GM18861 (cell line): ENCODE data around the gene SLC6A8.
"Not testable (repeated sequence)": the region's sequence is repeated elsewhere in the genome, so short reads cannot be mapped to it uniquely, and the experiment has no call there.

Experiments
- ATAC-seq: cut with Tn5 transposase; IDR thresholded peaks from one replicate; pipeline ENCODE4 v1.9.1; 2021; ENCODE audit not compliant: unreplicated experiment

The SLC6A8 gene

DNA sequence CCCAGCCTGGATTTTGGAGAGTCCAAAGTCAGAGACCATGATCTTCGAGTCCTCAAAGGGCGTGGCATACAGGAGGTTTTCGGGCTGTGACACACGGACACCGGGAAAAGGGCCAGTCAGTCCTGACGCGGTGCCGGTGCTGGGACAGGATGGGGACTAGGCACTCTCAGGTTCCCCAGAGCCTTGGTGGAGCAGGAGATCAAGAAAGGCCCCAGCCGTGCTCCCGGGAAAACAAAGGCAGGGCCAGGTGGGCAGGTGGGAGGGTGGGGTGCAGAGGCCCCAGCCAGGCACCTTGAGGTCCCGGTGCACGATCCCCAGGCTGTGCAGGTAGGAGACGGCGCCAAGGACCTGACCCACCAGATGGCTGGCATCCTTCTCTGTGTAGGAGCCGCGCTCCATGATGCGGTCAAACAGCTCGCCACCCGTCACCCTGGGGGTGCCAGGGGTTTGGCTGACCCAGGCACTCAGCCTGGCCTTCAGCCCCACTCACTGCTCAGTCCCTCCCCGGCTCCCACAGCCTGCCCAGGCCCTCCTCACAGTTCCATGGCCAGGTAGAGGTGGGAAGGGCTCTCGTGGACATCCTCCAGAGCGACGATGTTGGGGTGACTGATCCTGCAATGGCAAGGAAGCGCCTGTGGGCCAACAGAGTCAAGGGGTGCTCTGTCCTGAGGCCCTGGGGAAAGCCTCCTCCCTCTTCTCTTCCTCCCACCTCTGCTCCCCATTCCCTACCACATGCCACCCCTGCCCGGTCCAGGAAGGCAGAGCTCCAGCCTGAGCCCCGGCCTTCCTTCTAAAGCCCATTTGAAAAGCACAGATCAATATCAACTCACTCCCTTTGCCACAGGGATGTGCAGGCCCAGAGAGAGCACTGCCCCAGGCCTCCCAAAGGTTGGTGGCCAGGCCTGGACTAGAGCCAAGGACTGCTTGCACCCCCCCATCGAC, 15.9 kb upstream of the SLC6A8 start:
- ATAC-seq, result no peak

DNA sequence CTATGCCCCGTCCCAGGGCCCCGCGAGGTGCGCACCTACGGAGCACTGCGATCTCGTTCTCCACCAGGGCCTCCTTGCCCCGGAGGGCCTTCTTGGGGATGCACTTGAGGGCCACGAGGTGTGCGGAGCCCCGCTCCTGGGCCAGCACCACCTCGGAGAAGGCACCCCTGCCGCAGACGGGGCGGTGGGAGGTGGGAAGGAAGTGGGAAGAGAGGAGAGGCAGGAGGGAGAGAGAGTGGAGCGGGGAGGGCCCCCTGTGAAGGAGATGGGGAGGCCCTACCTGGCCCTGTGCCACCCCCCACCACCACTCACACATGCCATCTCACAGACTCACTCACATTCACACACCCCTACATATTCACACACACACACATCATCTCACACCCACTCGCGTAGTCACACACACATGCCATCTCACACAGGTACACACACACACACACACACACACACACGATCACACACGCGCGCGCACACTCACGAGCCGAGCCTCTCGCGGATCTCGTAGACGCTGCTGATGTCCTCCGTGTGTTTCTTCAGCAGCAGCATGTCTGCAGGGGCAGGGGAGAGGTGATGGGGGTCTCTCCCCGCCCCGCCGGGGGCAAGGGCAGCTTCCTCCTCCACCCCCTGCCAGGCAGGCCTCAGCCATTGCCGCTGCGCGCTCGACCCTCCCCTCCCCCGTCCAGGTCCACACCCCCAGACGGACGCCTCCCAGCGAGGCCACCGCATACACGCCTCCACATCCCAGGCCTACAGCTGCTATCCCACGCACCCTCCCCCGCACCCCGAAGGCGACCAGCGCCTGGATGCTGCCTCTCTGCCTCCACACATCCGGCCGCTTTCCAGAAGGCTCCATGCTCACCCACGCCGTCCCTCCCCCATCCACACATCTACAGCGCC, 14.9 kb upstream of the SLC6A8 start:
- no peak for ATAC-seq

DNA sequence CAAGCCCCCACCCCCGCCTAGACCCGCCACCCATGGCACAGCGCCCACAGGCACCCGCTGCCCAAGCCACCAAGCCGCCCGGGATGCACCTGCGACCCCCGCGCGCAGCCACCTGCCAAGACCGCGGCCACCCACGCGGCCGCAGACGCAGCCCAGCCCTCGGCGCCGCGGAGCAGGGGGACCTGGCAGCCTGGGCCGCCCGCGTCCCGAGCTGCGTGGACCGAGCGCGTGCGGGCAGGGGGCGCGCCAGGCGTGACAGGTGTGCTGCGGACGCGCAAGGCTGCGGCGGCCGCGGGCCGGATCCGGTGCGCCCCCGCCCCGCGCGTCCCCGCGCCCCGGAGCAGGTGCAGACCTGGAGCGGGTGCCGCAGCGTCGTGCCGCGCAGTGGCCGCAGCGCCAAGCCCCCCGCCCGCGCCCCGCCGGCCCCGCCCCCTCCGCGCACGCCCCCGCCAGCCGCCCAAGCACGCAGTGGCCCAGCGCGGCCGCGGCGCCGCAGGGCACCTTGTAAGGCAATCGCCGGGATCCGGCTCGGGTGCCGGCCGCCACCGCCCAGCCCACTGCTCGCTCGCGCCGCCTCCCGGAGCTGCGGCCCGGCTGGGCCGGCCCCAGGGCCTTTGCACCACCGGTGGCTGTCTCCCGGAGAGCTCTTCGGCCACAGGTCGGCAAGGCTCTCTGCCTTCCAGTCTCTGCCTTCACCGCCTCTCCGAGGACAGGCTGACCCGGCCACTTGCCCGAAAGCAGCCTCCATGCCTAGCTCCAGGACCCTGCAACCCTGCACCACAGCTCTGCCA, 14.1 kb upstream of the SLC6A8 start, which contains the start of gene PNCK:
Gene PNCK (minus strand): TSS at position 386 of the 791 bp plus-strand sequence. CDS start 737 bp downstream, outside the sequence.
- no peak for ATAC-seq

DNA sequence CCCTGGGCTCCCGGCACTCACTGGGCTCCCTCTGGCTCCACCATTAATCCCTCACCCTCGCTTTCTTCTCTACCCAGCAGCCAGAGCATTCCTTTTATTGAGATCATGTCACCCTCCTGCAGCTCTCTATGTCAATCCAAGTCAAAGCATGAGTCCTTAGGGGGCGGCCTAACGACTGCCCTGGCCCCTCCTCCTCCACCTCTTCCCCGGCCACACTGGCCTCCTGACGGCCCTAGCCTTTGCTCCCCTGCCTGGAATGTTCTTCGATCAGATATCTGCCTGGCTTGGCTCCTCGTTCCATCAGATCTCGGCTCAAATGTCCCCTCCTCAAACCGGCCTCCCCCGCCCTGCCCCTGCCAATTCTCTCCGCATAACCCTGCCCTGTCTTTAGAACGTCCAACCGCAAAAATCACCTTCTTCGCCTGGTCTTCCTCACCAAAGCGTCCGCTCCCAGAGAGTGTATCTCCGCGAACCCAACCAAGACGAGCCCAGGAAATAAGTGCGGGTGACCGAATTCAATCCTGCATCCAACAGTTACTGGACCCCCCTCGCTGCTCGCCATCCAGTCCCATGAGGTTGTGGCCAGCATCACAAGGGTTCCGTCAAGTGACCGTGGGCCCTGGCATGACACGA, 13.4 kb upstream of the SLC6A8 start:
- ATAC-seq, result no peak

DNA sequence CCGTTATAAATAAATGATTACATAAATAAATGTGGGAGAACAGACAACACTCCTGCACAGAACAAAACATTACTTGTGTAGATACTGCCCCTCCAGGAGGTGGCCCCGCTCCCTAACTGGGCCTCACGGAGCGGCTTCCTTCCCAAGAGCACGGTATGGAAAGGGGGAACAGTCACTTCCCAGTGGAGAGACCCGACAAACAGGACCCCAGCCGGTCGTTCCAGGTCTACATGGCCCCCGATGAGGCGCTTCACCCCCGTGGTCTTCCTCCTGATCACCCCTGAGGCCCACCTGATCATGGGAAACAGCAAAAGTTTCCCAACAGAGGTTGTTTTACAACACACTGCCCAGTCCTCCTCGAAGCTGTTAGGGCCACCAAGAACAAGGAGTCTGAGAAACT, 6.6 kb upstream of the SLC6A8 start:
- ATAC-seq, result no peak

DNA sequence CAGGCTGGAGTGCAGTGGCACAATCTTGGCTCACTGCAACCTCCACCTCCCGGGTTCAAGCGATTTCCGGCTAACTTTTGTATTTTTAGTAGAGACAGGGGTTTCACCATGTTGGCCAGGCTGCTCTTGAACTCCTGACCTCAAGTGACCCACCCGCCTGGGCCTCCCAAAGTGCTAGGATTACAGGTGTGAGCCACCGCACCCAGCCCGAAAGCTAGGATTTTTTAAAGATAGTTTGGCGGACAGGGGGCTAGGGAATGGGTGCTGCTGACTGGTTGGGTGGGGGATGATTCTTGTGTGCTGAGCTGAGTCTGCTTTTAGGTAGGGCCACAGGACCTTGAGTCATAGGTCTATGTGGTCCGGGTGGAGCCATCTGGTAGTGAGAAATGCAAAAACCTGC, 4.2 kb upstream of the SLC6A8 start:
- not testable (repeated sequence) for ATAC-seq

DNA sequence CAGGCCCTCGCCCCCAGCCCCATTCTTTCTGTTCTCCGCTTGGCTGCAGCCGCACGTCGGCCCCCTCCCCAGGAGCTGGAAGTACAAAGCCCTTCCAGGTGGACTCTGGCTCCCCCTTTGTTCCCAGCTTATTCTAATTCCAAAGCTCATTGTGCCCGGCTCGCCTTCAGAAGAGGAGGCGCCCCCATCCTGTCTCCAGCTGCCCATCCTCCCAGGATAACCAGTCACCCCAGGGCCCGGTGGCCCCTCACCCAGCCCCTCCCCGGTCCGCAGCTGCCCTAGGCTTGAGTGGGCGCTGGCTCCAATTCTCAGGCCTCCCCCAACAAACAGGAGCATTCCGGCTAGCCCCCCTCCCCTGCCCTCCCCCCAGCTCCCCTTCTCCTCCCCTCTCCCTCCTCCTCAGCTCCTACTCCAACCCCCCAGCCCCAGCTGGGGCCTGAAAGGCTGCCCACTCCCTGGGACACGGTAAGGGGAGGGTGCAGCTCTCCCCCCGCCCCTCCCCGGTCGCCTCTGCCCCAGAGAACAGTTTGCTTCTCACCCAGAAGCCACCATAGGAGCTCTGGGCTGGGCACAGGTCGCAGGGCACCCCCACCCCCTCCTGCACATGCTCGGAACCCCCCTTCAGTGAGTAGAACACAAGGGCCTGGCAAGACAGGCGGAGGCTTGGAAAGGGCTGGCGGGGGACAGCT, 3.1 kb upstream of the SLC6A8 start:
- ATAC-seq, result no peak

DNA sequence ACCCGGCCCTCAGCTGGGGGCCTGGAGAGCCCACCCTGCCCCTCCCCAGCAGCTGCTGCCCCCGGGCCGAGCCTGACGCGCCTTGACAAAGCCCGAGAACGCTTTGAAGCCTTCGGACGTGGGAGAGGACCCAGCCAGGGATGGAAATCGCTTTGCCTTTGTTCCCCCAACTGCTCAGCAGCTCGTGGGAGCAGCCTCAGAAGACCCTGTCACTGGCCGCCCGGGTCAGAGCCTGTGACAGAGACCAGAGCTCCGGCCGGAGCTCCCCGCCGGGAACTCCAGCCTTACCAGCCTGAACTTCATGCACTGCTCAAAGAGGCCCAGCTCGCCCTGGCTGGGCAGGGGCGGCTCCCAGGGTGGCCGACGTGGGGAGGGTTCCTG, 2.6 kb upstream of the SLC6A8 start:
- no peak for ATAC-seq

DNA sequence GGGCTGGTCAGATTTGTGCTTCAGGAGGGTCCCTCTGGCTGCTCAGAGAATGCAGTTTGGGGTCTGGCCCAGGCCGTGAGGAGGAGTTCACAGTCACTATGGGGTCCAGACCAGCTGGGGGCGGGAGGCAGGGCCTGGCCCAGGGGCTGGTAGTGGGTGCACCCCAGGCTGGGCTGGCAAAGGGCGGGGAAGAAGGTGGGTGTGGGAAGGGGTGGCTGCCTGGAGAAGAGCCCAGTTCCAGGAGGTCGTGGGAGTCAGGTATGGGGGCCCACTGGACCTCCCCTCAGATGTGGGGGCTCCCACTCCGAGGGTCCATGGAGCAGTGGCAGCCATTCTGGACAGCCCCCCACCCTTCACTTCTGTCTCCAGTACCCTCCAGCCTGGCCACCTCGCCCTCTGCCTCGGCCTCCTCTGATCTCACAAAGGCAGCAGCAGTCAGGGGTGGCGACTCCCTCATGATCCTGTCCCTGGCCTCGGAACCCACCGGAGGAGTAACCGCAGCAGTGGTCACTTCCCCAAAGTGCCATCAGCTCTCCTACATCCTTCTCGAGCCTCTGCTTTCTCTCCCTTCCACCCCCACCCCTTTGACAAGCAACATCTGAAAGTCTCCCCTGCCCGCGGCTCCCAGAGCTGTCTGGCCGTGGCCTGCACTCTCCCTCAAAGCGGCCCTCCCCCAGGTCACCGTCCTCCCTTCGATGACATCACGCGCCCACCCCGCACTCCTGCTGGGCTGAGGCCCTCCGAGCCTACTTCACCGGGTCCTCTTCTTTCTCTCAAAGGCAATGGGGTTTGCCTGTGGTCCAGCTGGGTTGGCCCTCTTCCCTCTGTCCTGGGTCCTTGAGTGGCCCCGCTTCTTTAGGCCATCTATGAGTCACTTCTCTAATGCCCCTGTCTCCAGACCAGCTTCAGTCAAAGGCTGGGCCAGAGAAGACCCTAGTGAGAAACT, 1.7 kb upstream of the SLC6A8 start:
- no peak for ATAC-seq

DNA sequence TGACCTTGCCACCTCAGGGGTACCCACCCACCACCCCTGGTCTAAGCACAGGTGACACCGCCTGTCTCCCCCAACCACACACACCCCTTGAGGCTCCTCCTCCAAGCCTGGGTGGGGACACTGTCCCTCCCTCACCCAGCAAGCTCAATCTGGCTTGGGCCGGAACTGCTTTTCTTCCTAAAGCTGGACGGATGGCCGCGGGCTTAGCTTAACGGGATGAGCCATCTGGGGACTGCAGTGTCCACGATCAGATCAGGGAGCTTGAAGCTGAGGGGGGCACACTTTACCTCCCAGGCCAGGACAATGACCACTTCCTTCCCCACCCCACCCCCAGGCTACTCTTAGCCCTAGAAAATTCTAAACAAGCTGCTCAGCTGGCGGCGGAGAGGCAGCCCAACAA, 1.0 kb upstream of the SLC6A8 start:
- no peak for ATAC-seq

DNA sequence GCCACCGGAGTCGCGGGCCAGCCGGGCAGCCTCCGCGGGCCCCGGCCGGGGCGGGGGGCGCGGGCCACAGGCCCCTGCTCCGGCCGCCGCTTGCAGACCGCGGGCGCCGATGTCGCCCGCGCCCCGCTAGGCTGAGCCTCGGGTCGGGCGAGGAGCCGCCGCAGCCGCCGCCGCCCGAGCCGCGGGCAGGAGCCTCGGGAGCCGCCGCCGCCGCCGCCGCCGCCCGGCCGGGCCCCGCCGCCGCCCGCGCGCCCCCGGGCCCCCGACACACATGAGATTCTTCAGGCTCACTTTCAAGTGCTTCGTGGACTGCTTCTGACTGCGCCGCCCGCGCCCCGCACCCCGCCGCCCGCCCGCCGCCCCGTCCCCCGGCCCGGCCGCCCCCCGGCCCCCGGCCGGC, 345 bp downstream of the SLC6A8 start:
- no peak for ATAC-seq

DNA sequence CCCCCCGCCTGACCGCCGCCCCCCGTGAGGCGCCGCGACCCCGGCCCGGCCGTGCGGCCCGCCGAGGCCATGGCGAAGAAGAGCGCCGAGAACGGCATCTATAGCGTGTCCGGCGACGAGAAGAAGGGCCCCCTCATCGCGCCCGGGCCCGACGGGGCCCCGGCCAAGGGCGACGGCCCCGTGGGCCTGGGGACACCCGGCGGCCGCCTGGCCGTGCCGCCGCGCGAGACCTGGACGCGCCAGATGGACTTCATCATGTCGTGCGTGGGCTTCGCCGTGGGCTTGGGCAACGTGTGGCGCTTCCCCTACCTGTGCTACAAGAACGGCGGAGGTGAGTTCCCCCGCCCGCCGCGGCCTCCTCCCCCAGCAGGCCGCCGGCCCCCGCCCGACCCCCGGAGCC, 780 bp downstream of the SLC6A8 start:
- ATAC-seq, result no peak

DNA sequence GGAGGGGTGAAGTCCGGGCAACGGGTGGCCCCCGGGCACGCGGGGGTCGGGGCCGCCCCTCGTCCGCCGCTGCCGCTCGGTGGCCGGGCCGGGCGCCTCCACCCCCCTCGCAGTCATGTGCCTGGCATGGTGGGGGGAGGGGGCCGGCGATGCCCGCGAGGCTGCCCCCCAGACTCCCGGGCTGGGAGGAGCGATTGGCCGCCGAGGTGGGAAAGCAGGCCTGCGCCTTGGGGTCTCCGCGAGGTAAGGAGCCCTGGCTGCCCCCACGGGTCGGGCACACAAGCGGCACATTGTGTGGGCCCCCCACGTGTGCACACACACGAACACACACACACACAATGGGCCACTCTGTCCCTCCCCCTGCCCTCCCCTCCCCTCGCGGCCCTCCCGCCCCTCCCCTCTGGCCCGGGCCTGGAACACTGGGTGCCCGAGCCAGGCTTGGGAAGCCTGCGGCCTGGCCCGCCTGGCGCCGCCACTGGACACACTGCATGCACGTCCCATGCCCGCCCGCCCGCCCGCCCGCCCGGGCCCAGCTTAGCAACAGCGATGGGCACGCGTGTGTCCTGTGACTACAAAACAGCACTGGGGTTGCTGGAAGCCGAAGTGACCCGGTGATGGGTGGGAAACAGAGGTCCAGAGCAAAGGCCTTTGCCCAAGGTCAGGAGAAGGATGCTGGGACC, 1.3 kb downstream of the SLC6A8 start:
- no peak for ATAC-seq

DNA sequence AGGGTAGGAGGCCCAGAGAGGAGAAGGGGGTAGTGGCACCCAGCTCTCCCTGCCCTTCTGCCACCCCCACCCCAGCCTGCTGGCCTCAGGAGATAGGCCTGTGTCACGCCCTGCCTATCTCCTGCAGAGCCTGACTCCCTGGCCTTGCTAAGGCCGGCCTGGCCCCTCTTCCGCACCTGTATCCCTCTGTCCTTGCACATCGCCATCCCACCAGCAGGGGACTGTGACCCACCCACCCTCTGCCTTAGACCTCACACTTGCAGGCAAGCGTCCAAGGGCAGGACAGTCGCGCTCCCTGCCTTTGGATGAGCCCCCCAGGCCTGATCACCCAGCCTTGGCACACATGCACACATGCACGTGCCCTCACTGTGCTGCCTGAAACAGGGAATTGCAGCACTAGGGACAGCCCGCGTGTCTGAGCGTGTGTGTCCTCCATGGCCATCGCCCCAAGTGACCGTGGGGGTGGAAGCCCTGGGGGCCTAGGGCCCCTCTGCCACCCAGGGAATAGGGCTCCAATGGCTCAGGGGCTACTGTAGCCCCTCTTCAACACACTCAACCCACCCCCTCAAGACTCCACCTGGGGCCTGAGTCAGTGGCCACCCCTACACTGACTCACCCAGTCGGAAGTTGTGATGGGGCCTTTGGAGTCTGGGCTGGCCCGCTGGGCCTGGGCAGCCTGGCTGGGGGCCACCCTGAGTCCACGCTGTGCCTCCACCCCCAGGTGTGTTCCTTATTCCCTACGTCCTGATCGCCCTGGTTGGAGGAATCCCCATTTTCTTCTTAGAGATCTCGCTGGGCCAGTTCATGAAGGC, 2.1 kb downstream of the SLC6A8 start:
- ATAC-seq, result no peak

DNA sequence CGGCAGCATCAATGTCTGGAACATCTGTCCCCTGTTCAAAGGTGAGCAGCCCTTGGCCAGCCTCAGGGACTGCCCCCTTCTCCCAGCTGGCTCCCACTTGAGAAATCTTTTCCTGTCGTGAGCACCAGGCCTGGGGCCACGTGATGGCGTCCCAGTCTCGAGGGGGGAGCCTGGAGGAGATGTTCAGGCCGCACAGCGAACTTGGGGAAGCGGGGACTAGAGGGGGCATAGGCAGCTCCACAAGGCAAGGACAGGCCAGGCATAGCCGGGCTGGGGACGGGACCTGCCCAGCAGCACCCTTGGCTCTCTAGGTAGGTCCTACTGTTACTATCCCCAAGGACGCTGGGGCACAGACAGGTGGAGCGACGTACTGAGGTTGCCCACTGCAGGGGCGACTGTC, 2.7 kb downstream of the SLC6A8 start:
- no peak for ATAC-seq

DNA sequence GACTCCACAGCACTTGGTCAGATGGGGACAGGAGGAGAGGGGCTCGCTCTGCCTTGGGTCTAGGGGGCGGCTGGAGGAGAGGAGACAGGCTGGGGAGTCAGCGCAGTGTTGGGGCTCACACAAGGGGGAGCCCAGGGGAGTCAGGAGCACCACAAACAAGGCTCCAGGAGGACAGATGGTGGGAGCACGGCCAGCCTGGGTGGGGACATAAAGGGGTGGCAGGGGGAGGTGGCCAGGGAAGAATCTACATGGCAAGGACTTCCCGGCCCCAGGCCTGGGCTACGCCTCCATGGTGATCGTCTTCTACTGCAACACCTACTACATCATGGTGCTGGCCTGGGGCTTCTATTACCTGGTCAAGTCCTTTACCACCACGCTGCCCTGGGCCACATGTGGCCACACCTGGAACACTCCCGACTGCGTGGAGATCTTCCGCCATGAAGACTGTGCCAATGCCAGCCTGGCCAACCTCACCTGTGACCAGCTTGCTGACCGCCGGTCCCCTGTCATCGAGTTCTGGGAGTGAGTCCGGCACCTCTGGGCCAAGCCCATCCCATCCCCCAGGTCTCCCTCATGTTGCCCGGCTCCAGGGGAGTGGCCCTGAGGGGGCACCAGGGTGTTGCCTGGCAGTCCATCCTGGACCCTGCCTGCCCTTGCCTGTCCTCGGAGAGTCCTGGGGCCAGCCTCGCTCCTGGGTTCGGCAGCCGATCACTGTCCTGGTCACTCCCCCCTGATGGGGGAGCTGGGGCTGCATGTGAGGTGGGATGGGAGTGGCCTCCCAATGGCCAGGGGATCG, 3.5 kb downstream of the SLC6A8 start:
- ATAC-seq, result not testable (repeated sequence)

DNA sequence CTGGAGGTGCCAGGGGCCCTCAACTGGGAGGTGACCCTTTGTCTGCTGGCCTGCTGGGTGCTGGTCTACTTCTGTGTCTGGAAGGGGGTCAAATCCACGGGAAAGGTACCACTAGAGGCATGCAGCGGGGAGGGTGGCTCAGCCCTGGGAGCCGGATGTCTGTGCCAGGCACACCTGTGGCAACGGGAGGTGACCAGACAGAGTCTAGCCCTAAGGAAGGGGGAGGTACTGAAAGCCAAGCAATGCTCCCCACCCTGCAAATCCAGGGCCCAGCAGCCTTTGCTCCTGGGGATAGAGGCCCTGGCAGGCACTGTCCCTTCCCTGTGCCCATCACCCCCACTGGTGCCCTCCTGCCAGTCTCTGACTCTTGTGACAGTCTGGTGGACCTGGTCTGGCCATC, 4.3 kb downstream of the SLC6A8 start:
- no peak for ATAC-seq
